ENCODE results near the gene TRIM71. TPM values are rescaled to one million over a fixed set of nuclear protein-coding genes. Genes with fewer than 3 reads are reported as not detected.
"Not testable (repeated sequence)": the region's sequence is repeated elsewhere in the genome, so short reads cannot be mapped to it uniquely, and the experiment has no call there.

TRIM71 gene
- total and polyA plus RNA-seq, 2 donors (not counting 1 experiment from before 2014, with no cell fraction given) = not detected

DNA sequence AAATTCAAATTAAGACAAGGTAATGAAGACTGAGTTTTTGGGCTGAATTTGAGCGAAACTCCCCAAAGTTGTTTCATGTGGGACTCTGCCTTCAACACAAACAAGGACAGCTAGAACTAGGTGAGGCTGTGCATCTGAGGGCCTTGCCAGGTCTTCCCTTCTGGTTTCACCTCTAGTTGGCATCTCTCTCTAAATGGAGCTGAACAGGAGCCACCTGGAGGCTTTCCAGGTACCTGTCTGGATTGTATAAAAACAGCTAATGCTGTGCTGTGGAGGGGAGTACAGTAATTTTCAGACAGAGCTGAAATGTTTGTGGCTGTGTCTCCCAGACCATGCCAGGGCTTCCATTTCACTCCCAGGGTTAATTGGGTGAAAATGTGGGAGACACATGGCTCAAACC lies 27.1 kb downstream of the TRIM71 start:
- Histone ChIP-seq H3K36me3 (replicated peaks in 1 of 2; ENCODE audit: control extremely low read depth in 1 of 2, control insufficient read depth in 1 of 2, extremely low read depth in 1 of 2, insufficient read depth in 2 of 2, low read length in 1 of 2) (no peaks in the 10 kb centered on the region), H2AFZ (ENCODE audit: insufficient read depth, low read depth, low read length, poor library complexity, severe bottlenecking) (no peak overlapping the region), H3K27me3 (replicated peaks in 1 of 4; ENCODE audit: control extremely low read depth in 1 of 4, control insufficient read depth in 3 of 4, insufficient read depth in 4 of 4, low read length in 3 of 4) (peaks cover 0 to 3% (median 0%) of the 10 kb centered on the region in 4 experiments), H3K9me3 (ENCODE audit: control extremely low read depth in 1 of 3, control insufficient read depth in 2 of 3, insufficient read depth in 1 of 3, low read length in 2 of 3) (no peaks in the 10 kb centered on the region), H3K9ac (ENCODE audit: low read length) (no peak overlapping the region), H3K4me1 (ENCODE audit: control insufficient read depth in 2 of 2, insufficient read depth in 2 of 2, low read length in 2 of 2) (peaks cover 0 to 7% of the 10 kb centered on the region in 2 donors), H3K79me2 (ENCODE audit: control insufficient read depth, insufficient read depth, low read length) (no peaks in the 10 kb centered on the region), H3K27ac (ENCODE audit: low read length in 2 of 2) (no peak overlapping the region), H3K4me2 (replicated peaks; ENCODE audit: low read depth, low read length, poor library complexity, severe bottlenecking) (no peak overlapping the region), H4K20me1 (ENCODE audit: control insufficient read depth, insufficient read depth, low read length, poor library complexity, severe bottlenecking) (no peaks in the 10 kb centered on the region), H3K4me3 (ENCODE audit: control extremely low read depth in 1 of 5, extremely low read depth in 1 of 5, insufficient read depth in 1 of 5, low read depth in 2 of 5, low read length in 4 of 5) (no peak overlapping the region)
- intact Hi-C loops (cut with micrococcal nuclease) = no loop called here
- H3K27ac Mint-ChIP-seq = no peak overlapping the region
- H3K9me3 Mint-ChIP-seq (ENCODE audit: insufficient read depth) = no peaks in the 10 kb centered on the region
- TF ChIP-seq EZH2 (IDR thresholded peaks at IDR 0.05; ENCODE audit: borderline replicate concordance, insufficient read depth, low read depth, low read length, poor library complexity, severe bottlenecking) = no peak
- TF ChIP-seq, protein P1, sequence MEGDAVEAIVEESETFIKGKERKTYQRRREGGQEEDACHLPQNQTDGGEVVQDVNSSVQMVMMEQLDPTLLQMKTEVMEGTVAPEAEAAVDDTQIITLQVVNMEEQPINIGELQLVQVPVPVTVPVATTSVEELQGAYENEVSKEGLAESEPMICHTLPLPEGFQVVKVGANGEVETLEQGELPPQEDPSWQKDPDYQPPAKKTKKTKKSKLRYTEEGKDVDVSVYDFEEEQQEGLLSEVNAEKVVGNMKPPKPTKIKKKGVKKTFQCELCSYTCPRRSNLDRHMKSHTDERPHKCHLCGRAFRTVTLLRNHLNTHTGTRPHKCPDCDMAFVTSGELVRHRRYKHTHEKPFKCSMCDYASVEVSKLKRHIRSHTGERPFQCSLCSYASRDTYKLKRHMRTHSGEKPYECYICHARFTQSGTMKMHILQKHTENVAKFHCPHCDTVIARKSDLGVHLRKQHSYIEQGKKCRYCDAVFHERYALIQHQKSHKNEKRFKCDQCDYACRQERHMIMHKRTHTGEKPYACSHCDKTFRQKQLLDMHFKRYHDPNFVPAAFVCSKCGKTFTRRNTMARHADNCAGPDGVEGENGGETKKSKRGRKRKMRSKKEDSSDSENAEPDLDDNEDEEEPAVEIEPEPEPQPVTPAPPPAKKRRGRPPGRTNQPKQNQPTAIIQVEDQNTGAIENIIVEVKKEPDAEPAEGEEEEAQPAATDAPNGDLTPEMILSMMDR (IDR thresholded peaks at IDR 0.05) = no peak
- DNase-seq = no peak
- peaks cover 10% of the 10 kb centered on the region for H3K4me1 Mint-ChIP-seq
- CTCF ChIA-PET = no interaction called here
- H3K27me3 Mint-ChIP-seq = no peaks in the 10 kb centered on the region
- 100% methylated on average over 1 of the region's 1 CpG for WGBS (ENCODE audit: insufficient coverage)
- ATAC-seq (ENCODE audit: low read depth) = no peak
- H3K4me3 Mint-ChIP-seq = no peak overlapping the region
- POLR2A ChIA-PET = no interaction called here

DNA sequence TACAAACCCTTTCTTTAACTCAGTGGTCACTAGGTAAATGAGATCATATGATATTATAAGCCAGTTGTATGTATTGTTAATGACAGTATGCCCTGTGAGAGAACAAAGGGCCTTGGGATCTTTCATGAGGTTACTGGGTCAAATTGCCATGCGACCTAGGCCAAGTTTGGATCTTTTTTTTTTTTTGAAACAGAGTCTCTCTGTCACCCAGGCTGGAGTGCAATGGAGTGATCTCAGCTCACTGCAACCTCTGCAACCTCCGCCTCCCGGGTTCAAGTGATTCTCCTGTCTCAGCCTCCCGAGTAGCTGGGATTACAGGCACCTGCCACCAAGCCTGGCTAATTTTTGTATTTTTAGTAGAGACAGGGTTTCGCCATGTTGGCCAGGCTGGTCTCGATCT lies 27.7 kb downstream of the TRIM71 start:
- ATAC-seq (ENCODE audit: low read depth); H3K79me2 ChIP-seq (ENCODE audit: control insufficient read depth, insufficient read depth, low read length); H3K4me2 ChIP-seq (replicated peaks; ENCODE audit: low read depth, low read length, poor library complexity, severe bottlenecking); H2AFZ ChIP-seq (ENCODE audit: insufficient read depth, low read depth, low read length, poor library complexity, severe bottlenecking); H3K27me3 Mint-ChIP-seq; H3K9me3 Mint-ChIP-seq (ENCODE audit: insufficient read depth); H3K4me3 Mint-ChIP-seq; H3K27ac Mint-ChIP-seq; H4K20me1 ChIP-seq (ENCODE audit: control insufficient read depth, insufficient read depth, low read length, poor library complexity, severe bottlenecking); H3K4me3 ChIP-seq (ENCODE audit: control extremely low read depth in 1 of 5, extremely low read depth in 1 of 5, insufficient read depth in 1 of 5, low read depth in 2 of 5, low read length in 4 of 5); DNase-seq; H3K27me3 ChIP-seq (replicated peaks in 1 of 4; ENCODE audit: control extremely low read depth in 1 of 4, control insufficient read depth in 3 of 4, insufficient read depth in 4 of 4, low read length in 3 of 4); POLR2A ChIA-PET; H3K4me1 ChIP-seq (ENCODE audit: control insufficient read depth in 2 of 2, insufficient read depth in 2 of 2, low read length in 2 of 2); H3K9me3 ChIP-seq (ENCODE audit: control extremely low read depth in 1 of 3, control insufficient read depth in 2 of 3, insufficient read depth in 1 of 3, low read length in 2 of 3); H3K9ac ChIP-seq (ENCODE audit: low read length); intact Hi-C loops (cut with micrococcal nuclease); H3K36me3 ChIP-seq (replicated peaks in 1 of 2; ENCODE audit: control extremely low read depth in 1 of 2, control insufficient read depth in 1 of 2, extremely low read depth in 1 of 2, insufficient read depth in 2 of 2, low read length in 1 of 2); H3K27ac ChIP-seq (ENCODE audit: low read length in 2 of 2); CTCF ChIA-PET: not testable (repeated sequence)
- 92% methylated on average over 4 of the region's 6 CpGs for WGBS (ENCODE audit: insufficient coverage)
- H3K4me1 Mint-ChIP-seq = peaks cover 10% of the 10 kb centered on the region

DNA sequence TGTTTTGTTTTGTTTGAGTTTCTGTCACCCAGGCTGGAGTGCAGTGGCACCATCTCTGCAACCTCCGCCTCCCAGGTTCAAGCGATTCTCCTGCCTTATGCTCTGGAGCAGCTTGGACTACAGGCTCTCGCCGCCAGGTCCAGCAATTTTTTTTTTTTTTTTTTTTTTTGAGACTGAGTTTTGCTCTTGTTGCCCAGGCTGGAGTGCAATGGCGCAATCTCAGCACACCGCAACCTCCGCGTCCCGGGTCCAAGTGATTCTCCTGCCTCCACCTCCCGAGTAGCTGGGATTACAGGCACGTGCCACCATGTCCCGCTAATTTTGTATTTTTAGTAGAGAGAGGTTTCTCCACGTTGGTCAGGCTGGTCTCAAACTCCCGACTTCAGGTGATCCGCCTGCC lies 29.2 kb downstream of the TRIM71 start:
- intact Hi-C loops (cut with micrococcal nuclease) = not testable (repeated sequence)

More for the DNA sequence above, 29.2 kb downstream of the TRIM71 start:
- H3K4me3 ChIP-seq (ENCODE audit: control extremely low read depth in 1 of 5, extremely low read depth in 1 of 5, insufficient read depth in 1 of 5, low read depth in 2 of 5, low read length in 4 of 5); CTCF ChIA-PET; H3K9me3 ChIP-seq (ENCODE audit: control extremely low read depth in 1 of 3, control insufficient read depth in 2 of 3, insufficient read depth in 1 of 3, low read length in 2 of 3); H3K79me2 ChIP-seq (ENCODE audit: control insufficient read depth, insufficient read depth, low read length); H3K4me1 ChIP-seq (ENCODE audit: control insufficient read depth in 2 of 2, insufficient read depth in 2 of 2, low read length in 2 of 2); H3K4me3 Mint-ChIP-seq; H3K27me3 Mint-ChIP-seq; H3K27me3 ChIP-seq (replicated peaks in 1 of 4; ENCODE audit: control extremely low read depth in 1 of 4, control insufficient read depth in 3 of 4, insufficient read depth in 4 of 4, low read length in 3 of 4); H4K20me1 ChIP-seq (ENCODE audit: control insufficient read depth, insufficient read depth, low read length, poor library complexity, severe bottlenecking); H3K27ac ChIP-seq (ENCODE audit: low read length in 2 of 2); H3K9ac ChIP-seq (ENCODE audit: low read length); H3K36me3 ChIP-seq (replicated peaks in 1 of 2; ENCODE audit: control extremely low read depth in 1 of 2, control insufficient read depth in 1 of 2, extremely low read depth in 1 of 2, insufficient read depth in 2 of 2, low read length in 1 of 2); POLR2A ChIA-PET; H2AFZ ChIP-seq (ENCODE audit: insufficient read depth, low read depth, low read length, poor library complexity, severe bottlenecking); H3K4me1 Mint-ChIP-seq; H3K27ac Mint-ChIP-seq; H3K4me2 ChIP-seq (replicated peaks; ENCODE audit: low read depth, low read length, poor library complexity, severe bottlenecking); DNase-seq; H3K9me3 Mint-ChIP-seq (ENCODE audit: insufficient read depth); ATAC-seq (ENCODE audit: low read depth): not testable (repeated sequence)
- 94% methylated on average over 13 of the region's 15 CpGs for WGBS (ENCODE audit: insufficient coverage)
